ENCODE data around the gene ATP11A.

DNA sequence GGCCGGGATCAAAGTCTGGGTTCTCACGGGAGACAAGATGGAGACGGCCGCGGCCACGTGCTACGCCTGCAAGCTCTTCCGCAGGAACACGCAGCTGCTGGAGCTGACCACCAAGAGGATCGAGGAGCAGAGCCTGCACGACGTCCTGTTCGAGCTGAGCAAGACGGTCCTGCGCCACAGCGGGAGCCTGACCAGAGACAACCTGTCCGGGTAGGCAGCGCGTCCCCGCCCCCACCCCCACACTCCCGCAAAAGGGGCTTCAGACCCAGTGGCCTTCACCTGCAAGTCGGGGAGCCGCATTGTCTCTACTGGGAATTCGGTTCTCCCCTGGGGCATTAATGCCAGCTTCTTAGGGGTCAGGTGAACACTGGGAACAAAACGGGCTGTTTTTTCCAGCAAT lies 164.5 kb downstream of the ATP11A start:
- TF ChIP-seq EP300 (IDR thresholded peaks at IDR 0.05): no peak
- TF ChIP-seq, protein P1, sequence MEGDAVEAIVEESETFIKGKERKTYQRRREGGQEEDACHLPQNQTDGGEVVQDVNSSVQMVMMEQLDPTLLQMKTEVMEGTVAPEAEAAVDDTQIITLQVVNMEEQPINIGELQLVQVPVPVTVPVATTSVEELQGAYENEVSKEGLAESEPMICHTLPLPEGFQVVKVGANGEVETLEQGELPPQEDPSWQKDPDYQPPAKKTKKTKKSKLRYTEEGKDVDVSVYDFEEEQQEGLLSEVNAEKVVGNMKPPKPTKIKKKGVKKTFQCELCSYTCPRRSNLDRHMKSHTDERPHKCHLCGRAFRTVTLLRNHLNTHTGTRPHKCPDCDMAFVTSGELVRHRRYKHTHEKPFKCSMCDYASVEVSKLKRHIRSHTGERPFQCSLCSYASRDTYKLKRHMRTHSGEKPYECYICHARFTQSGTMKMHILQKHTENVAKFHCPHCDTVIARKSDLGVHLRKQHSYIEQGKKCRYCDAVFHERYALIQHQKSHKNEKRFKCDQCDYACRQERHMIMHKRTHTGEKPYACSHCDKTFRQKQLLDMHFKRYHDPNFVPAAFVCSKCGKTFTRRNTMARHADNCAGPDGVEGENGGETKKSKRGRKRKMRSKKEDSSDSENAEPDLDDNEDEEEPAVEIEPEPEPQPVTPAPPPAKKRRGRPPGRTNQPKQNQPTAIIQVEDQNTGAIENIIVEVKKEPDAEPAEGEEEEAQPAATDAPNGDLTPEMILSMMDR (IDR thresholded peaks at IDR 0.05): no peak
- no peak for TF ChIP-seq POLR2A (IDR thresholded peaks at IDR 0.05)

Measured in sigmoid colon (tissue), 4 donors.